Tibial nerve (tissue), 4 donors: ENCODE results near the gene NKAIN2.

Experiments
- CTCF ChIP-seq, 5 experiments: fragments of 200-600 bp in 3 of 5; fragments of 450-650 bp in 2 of 5; sonication (generic) in 3 of 5; IDR thresholded peaks; one replicate each; pipeline ENCODE4 v1.5.1; 2016 to 2019; ENCODE audit warnings: antibody characterized with exemption in 5 of 5, mild to moderate bottlenecking in 3 of 5, moderate library complexity in 2 of 5
- EP300 ChIP-seq, 2 donors: sonication (generic); formaldehyde crosslinking; IDR thresholded peaks; one replicate each; pipeline ENCODE4 v1.6.1; 2017; ENCODE audit warnings: antibody characterized with exemption in 2 of 2, mild to moderate bottlenecking in 1 of 2
- POLR2A ChIP-seq, 2 donors: fragments of 450-650 bp; IDR thresholded peaks; one replicate each; pipeline ENCODE4 v1.6.1; 2017; ENCODE audit warnings: antibody characterized with exemption in 2 of 2, mild to moderate bottlenecking in 2 of 2, moderate library complexity in 2 of 2

GRCh38 chr6:123986938-123987337 lies 183.3 kb downstream of the NKAIN2 start:
- no peak for TF ChIP-seq CTCF (IDR thresholded peaks at IDR 0.05)
- TF ChIP-seq EP300 (IDR thresholded peaks at IDR 0.05): no peak
- no peak for TF ChIP-seq POLR2A (IDR thresholded peaks at IDR 0.05)
